KMS-11 (cell line): ENCODE measurements around the gene TEX44.
A peak's percentile ranks its signal among the peaks of the same experiment; 100 is the strongest.

Experiments
- H2AFZ ChIP-seq: fragments of 200-600 bp; sonication (generic); 2 replicates; pipeline ENCODE4 v1.6.1; 2016; ENCODE audit warnings: antibody characterized with exemption, mixed run types, low read depth
- H3K27ac ChIP-seq: fragments of 200-600 bp; sonication (generic); 2 replicates; pipeline ENCODE4 v1.6.1; 2016; ENCODE audit warnings: mild to moderate bottlenecking, mixed run types
- H3K27me3 ChIP-seq: fragments of 200-600 bp; sonication (generic); 2 replicates; pipeline ENCODE4 v1.6.1; 2017; ENCODE audit warnings: mild to moderate bottlenecking, low read depth, mixed run types, moderate library complexity; ENCODE audit not compliant: insufficient read depth
- H3K36me3 ChIP-seq: fragments of 200-600 bp; sonication (generic); 2 replicates; pipeline ENCODE4 v1.6.1; 2017; ENCODE audit warnings: mild to moderate bottlenecking, mixed run types; ENCODE audit not compliant: insufficient read depth
- H3K4me1 ChIP-seq: fragments of 200-600 bp; sonication (generic); 2 replicates; pipeline ENCODE4 v1.6.1; 2016; ENCODE audit warnings: mild to moderate bottlenecking, low read depth, mixed run types; ENCODE audit not compliant: poor library complexity, severe bottlenecking
- H3K4me2 ChIP-seq: fragments of 200-600 bp; sonication (generic); 2 replicates; pipeline ENCODE4 v1.7.0; 2016; ENCODE audit warnings: mild to moderate bottlenecking, mixed run types
- H3K4me3 ChIP-seq: fragments of 200-600 bp; sonication (generic); IDR thresholded peaks from 2 replicates; pipeline ENCODE4 v1.6.1; 2017; ENCODE audit warnings: low read depth, low read length, mixed read lengths; ENCODE audit not compliant: insufficient read depth
- H3K79me2 ChIP-seq: fragments of 200-600 bp; sonication (generic); 2 replicates; pipeline ENCODE4 v1.6.1; 2016; ENCODE audit warnings: low read depth, mixed run types; ENCODE audit not compliant: insufficient read depth
- H3K9ac ChIP-seq: fragments of 200-600 bp; sonication (generic); 2 replicates; pipeline ENCODE4 v1.6.1; 2016; ENCODE audit warnings: mild to moderate bottlenecking, mixed run types
- H4K20me1 ChIP-seq: fragments of 200-600 bp; sonication (generic); 2 replicates; pipeline ENCODE4 v1.6.1; 2016; ENCODE audit warnings: mild to moderate bottlenecking, mixed run types; ENCODE audit not compliant: insufficient read depth
- TF ChIP-seq, protein P1 (sequence below): fragments of 200-600 bp; sonication (generic); conservative IDR thresholded peaks from 2 replicates; pipeline ENCODE4 v1.6.1; 2017; ENCODE audit warnings: low read depth, mild to moderate bottlenecking, antibody characterized with exemption, low read length, moderate library complexity, mixed read lengths

TEX44 gene

DNA sequence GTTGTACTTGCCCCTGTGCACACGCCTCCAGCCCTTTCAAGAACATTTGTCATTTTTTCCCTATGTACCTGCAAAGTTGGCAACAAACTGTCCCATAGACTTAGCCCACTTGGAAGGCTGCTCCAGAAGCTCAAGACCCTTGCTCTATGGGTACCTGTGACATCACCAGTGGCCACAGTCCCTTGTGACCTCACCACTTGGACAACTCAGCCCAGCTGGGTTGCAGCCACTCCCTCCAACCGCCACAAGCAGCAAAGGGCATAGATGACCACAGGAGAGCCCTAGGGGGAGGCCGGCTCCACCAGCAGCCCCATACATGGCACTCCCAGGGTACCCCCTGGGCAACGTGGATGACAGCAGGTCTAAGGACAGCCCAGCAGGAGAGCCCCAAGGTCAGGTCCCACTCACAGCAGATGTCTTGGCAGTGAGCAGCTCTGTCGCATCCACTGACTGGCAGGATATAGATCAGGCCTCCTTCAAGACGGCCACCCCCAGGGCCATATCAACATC is at the start of gene TEX44:
TEX44 (plus strand) TSS at position 229 of the 510 bp plus-strand sequence; CDS start at position 317, 88 bp downstream.
- Histone ChIP-seq H3K36me3 (no peaks in the 10 kb centered on the region), H3K4me1 (no peaks in the 10 kb centered on the region), H2AFZ (no peak within 1 kb of the TSS), H3K4me2 (no peak within 1 kb of the TSS), H3K4me3 (no peak within 1 kb of the TSS), H4K20me1 (no peaks in the 10 kb centered on the region), H3K9ac (no peak within 1 kb of the TSS), H3K27me3 (no peaks in the 10 kb centered on the region), H3K27ac (no peak within 1 kb of the TSS), H3K79me2 (no peaks in the 10 kb centered on the region)
- TF ChIP-seq, protein P1, sequence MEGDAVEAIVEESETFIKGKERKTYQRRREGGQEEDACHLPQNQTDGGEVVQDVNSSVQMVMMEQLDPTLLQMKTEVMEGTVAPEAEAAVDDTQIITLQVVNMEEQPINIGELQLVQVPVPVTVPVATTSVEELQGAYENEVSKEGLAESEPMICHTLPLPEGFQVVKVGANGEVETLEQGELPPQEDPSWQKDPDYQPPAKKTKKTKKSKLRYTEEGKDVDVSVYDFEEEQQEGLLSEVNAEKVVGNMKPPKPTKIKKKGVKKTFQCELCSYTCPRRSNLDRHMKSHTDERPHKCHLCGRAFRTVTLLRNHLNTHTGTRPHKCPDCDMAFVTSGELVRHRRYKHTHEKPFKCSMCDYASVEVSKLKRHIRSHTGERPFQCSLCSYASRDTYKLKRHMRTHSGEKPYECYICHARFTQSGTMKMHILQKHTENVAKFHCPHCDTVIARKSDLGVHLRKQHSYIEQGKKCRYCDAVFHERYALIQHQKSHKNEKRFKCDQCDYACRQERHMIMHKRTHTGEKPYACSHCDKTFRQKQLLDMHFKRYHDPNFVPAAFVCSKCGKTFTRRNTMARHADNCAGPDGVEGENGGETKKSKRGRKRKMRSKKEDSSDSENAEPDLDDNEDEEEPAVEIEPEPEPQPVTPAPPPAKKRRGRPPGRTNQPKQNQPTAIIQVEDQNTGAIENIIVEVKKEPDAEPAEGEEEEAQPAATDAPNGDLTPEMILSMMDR: no peak

DNA sequence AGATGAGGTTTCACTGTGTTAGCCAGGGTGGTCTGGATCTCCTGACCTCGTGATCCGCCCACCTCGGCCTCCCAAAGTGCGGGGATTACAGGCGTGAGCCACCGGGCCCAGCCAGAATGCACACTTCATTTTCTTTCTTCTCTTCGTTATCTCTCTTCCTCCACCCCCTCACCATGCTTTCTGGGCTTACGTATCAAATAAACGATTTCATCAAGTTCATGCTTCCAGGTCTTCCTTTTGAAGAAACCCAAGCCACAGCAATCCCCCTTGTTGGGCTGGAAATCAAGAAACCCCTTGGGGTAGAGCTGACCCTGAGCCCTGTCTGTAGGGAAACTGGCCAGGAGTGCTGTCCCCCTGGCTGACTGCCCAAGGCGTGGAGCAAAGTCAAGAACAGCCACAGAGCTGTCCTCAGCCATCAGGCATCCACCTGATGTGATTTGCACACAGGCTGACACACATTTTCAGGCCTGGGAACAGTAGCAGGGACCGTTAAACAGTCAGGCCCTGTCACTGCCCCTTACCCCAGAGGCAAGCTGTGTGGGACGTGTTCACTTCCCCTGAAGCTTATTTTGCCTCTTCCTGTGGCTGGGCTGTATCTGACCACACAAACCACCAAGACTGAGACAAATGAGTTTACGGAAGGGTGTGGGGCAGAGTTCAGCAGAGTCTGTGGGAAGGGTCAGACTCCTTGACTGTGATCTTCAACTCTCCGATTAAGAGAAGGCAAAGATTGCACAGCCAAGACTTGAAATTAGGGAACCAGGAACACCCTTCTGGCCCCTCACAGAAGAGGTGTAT is 47.4 kb upstream of the TEX44 start:
- TF ChIP-seq, protein P1: no peak
- Histone ChIP-seq H3K4me2 (peak overlapping the region; percentile 92), H2AFZ (peak overlapping the region; percentile 37; the same call in 1 of the 2 replicates), H3K9ac (no peak overlapping the region), H3K27me3 (no peaks in the 10 kb centered on the region), H3K36me3 (no peaks in the 10 kb centered on the region), H3K27ac (peak overlapping the region; percentile 14; the same call in 1 of the 2 replicates), H3K4me1 (peaks cover 22% of the 10 kb centered on the region), H3K4me3 (no peak overlapping the region), H3K79me2 (no peaks in the 10 kb centered on the region), H4K20me1 (no peaks in the 10 kb centered on the region)

DNA sequence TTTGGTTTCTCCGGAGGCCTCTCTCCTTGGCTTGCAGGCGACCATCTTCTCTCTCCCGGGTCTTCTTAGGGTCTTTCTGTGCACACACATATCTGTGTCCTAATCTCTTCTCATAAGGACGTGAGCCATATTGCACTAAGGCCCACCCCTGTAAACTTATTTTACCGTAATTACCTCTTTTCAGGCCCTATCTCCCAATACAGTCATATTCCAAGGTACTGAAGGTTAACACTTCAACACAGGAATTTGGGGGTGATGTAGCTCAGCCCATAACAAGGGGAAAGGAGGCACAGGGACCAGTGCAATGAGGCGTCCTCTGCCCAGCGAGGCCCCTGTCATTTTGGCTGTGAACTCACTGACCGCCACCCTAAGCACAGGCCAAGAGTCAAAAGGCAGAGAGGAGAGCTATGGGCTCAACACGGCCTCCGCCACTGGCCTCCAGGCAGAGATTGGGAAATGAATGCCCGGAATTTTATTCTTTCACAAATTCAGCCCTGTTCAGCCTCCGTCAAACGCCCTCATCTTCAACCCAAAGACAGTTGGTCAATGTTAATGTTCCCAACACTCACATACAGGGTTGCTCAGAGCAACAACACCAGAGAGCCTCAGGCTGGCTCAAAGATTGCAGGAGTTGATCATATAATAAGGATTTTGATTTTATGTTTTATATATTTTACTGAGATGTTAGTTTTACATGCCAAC is 46.5 kb upstream of the TEX44 start:
- no peaks in the 10 kb centered on the region for H4K20me1 ChIP-seq
- H3K79me2 ChIP-seq: no peaks in the 10 kb centered on the region
- peaks cover 22% of the 10 kb centered on the region for H3K4me1 ChIP-seq
- no peaks in the 10 kb centered on the region for H3K27me3 ChIP-seq
- H2AFZ ChIP-seq: peak overlapping the region; percentile 37; the same call in 1 of the 2 replicates
- no peak overlapping the region for H3K27ac ChIP-seq
- H3K4me2 ChIP-seq: peak overlapping the region; percentile 92; the same call in 1 of the 2 replicates
- no peak overlapping the region for H3K4me3 ChIP-seq
- TF ChIP-seq, protein P1: no peak
- H3K9ac ChIP-seq: no peak overlapping the region
- H3K36me3 ChIP-seq: no peaks in the 10 kb centered on the region

DNA sequence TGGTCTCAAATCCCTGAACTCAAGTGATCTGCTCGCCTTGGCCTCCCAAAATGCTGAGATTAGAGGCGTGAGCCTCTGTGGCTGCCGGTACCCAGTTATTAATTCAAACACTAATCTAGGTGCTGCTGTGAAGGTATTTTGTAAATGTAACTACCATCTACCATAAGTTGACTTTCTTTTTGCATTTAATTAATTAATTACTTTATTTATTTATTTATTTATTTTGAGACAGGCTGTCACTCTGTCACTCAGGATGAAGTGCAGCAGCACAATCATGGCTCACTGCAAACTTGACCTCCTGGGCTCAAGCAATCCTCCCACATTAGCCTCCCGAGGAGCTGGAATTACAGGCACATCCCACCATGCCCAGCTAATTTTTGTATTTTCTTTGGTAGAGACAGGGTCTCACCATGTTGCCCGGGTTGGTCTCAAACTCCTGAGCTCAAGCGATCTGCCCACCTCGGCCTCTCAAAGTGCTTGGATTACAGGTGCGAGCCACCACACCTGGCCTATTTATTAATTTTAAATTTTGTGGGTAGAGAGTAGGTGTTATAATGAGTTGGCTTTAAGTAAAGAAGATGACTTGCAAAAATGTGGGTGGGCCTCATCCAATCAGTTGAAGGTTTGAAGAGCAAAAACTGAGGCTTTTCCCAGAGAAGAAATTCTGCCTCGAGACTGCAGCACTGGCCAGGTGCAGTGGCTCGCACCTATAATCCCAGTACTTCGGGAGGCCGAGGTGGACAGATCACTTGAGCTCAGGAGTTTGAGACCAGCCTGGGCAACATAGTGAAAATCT is 45.2 kb upstream of the TEX44 start:
- H3K79me2 ChIP-seq: no peaks in the 10 kb centered on the region
- H3K36me3 ChIP-seq: no peaks in the 10 kb centered on the region
- no peak overlapping the region for H3K4me2 ChIP-seq
- no peaks in the 10 kb centered on the region for H4K20me1 ChIP-seq
- no peaks in the 10 kb centered on the region for H3K27me3 ChIP-seq
- peaks cover 22% of the 10 kb centered on the region for H3K4me1 ChIP-seq
- TF ChIP-seq, protein P1: no peak
- no peak overlapping the region for H3K9ac ChIP-seq
- H3K4me3 ChIP-seq: no peak overlapping the region
- no peak overlapping the region for H2AFZ ChIP-seq
- no peak overlapping the region for H3K27ac ChIP-seq
